ENCODE data around the gene HELQ. TPM values are rescaled to one million over a fixed set of nuclear protein-coding genes. Genes with fewer than 3 reads are reported as not detected.

Gene HELQ
- total RNA-seq, 4 donors from 2014 or later = 22.5 to 26.8 (median 24.8) TPM

GRCh38 chr4:83378419-83378818, 77.2 kb downstream of the HELQ start:
- 90 to 97% methylated on average over 5 of the region's 5 CpGs for WGBS, 2 donors

GRCh38 chr4:83372931-83373330, 82.7 kb downstream of the HELQ start:
- Histone ChIP-seq H3K9me3 (peaks cover 0 to 1% (median 0%) of the 10 kb centered on the region in 4 donors), H3K4me1 (no peaks in the 10 kb centered on the region), H3K27me3 (no peaks in the 10 kb centered on the region), H3K36me3 (no peaks in the 10 kb centered on the region), H3K27ac (no peak overlapping the region), H3K4me3 (no peak overlapping the region)
- no peak for DNase-seq (ENCODE audit: low spot score in 2 of 2)
- TF ChIP-seq EP300 (IDR thresholded peaks at IDR 0.05) (no peak), POLR2A (IDR thresholded peaks at IDR 0.05) (no peak), CTCF (IDR thresholded peaks at IDR 0.05) (no peak)
- WGBS, 2 donors = 71 to 78% methylated on average over 1 of the region's 1 CpG

More at GRCh38 chr4:83378419-83378818, 77.2 kb downstream of the HELQ start:
- no peak for DNase-seq (ENCODE audit: low spot score in 2 of 2)
- H3K9me3 ChIP-seq = peaks cover 0 to 9% (median 3%) of the 10 kb centered on the region in 4 donors
- H3K27me3 ChIP-seq = no peaks in the 10 kb centered on the region
- H3K4me3 ChIP-seq = no peak overlapping the region
- H3K27ac ChIP-seq = no peak overlapping the region
- no peak for TF ChIP-seq POLR2A (IDR thresholded peaks at IDR 0.05)
- TF ChIP-seq EP300 (IDR thresholded peaks at IDR 0.05) = no peak
- no peak for TF ChIP-seq CTCF (IDR thresholded peaks at IDR 0.05)
- no peaks in the 10 kb centered on the region for H3K4me1 ChIP-seq
- H3K36me3 ChIP-seq = no peaks in the 10 kb centered on the region

GRCh38 chr4:83371936-83372335, 83.7 kb downstream of the HELQ start:
- no peaks in the 10 kb centered on the region for H3K36me3 ChIP-seq
- 85 to 88% methylated on average over 1 of the region's 1 CpG for WGBS, 2 donors
- H3K4me1 ChIP-seq = no peaks in the 10 kb centered on the region
- DNase-seq (ENCODE audit: low spot score in 2 of 2) = no peak
- TF ChIP-seq POLR2A (IDR thresholded peaks at IDR 0.05) (no peak), CTCF (IDR thresholded peaks at IDR 0.05) (no peak), EP300 (IDR thresholded peaks at IDR 0.05) (no peak)
- no peak overlapping the region for H3K4me3 ChIP-seq
- H3K9me3 ChIP-seq = no peaks in the 10 kb centered on the region
- no peak overlapping the region for H3K27ac ChIP-seq
- no peaks in the 10 kb centered on the region for H3K27me3 ChIP-seq

GRCh38 chr4:83371235-83371634, 84.4 kb downstream of the HELQ start:
- DNase-seq (ENCODE audit: low spot score in 2 of 2) = no peak
- Histone ChIP-seq H3K4me1 (no peaks in the 10 kb centered on the region), H3K36me3 (no peaks in the 10 kb centered on the region), H3K4me3 (no peak overlapping the region), H3K27ac (no peak overlapping the region), H3K27me3 (no peaks in the 10 kb centered on the region), H3K9me3 (no peaks in the 10 kb centered on the region)
- TF ChIP-seq POLR2A (IDR thresholded peaks at IDR 0.05) = no peak
- TF ChIP-seq EP300 (IDR thresholded peaks at IDR 0.05) = no peak
- no peak for TF ChIP-seq CTCF (IDR thresholded peaks at IDR 0.05)
- WGBS, 2 donors = 94 to 95% methylated on average over 5 of the region's 5 CpGs

- WGBS, 2 donors = 83 to 91% methylated on average over 1 of the region's 1 CpG
- no peak for TF ChIP-seq EP300 (IDR thresholded peaks at IDR 0.05)
- no peak for TF ChIP-seq POLR2A (IDR thresholded peaks at IDR 0.05)
- no peak for TF ChIP-seq CTCF (IDR thresholded peaks at IDR 0.05)
- no peaks in the 10 kb centered on the region for H3K27me3 ChIP-seq
- H3K4me1 ChIP-seq = no peaks in the 10 kb centered on the region
- no peaks in the 10 kb centered on the region for H3K36me3 ChIP-seq
- DNase-seq (ENCODE audit: low spot score in 2 of 2) = no peak
- H3K27ac ChIP-seq = no peak overlapping the region
- H3K9me3 ChIP-seq = no peaks in the 10 kb centered on the region
- H3K4me3 ChIP-seq = no peak overlapping the region
Measured at GRCh38 chr4:83370640-83370906, 85.0 kb downstream of the HELQ start.

Measured in tibial nerve (tissue), 4 donors.